ENCODE results near the gene TAPBP. TPM values are rescaled to one million over a fixed set of nuclear protein-coding genes. Genes with fewer than 3 reads are reported as not detected.

TAPBP gene
- total RNA-seq, 1 donor = 125 TPM

DNA sequence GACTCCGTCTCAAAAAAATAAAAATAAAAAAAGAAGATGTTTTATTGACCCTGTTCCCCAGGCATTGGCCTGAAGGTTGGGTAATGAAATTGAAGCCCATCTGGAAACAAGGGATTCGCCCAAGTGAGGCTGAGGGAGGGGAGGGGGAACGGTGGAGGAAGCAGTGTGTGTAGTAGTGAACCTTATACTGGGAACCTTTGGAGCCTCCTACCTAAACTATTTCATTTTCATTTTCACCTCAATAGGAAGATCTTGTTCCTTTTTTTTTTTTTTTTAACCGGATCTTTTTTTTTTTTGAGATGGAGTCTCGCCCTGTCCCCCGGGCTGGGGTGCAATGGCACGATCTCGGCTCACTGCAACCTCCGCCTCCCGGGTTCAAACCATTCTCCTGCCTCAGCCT is 16.9 kb upstream of the TAPBP start:
- TF ChIP-seq, protein P1, sequence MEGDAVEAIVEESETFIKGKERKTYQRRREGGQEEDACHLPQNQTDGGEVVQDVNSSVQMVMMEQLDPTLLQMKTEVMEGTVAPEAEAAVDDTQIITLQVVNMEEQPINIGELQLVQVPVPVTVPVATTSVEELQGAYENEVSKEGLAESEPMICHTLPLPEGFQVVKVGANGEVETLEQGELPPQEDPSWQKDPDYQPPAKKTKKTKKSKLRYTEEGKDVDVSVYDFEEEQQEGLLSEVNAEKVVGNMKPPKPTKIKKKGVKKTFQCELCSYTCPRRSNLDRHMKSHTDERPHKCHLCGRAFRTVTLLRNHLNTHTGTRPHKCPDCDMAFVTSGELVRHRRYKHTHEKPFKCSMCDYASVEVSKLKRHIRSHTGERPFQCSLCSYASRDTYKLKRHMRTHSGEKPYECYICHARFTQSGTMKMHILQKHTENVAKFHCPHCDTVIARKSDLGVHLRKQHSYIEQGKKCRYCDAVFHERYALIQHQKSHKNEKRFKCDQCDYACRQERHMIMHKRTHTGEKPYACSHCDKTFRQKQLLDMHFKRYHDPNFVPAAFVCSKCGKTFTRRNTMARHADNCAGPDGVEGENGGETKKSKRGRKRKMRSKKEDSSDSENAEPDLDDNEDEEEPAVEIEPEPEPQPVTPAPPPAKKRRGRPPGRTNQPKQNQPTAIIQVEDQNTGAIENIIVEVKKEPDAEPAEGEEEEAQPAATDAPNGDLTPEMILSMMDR (IDR thresholded peaks at IDR 0.05; ENCODE audit: insufficient read depth, low read depth, low read length) = no peak
- H3K4me3 ChIP-seq (ENCODE audit: low read depth, low read length) = no peak overlapping the region
- no peak for DNase-seq (ENCODE audit: low read depth)

DNA sequence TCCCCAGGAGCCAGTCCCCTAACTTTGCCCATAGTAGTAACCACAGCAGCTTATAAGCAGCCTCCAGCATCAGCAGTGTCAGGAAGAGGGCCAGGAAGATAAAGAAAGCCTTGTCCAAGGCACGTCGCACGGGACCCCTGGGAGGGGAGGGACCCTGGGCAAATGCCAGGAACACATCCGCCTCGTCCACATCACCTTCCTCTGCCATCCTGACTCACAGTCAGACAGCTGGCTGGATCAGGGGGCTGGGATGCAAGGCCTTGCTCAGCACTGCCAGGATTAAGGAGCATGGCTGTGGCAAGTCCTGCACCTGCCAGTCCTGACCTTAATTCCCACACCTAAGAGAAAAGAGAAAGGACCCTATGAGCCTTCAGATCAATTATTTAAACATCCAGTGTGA is 15.2 kb upstream of the TAPBP start:
- TF ChIP-seq, protein P1 (IDR thresholded peaks at IDR 0.05; ENCODE audit: insufficient read depth, low read depth, low read length) = no peak
- DNase-seq (ENCODE audit: low read depth) = no peak
- H3K4me3 ChIP-seq (ENCODE audit: low read depth, low read length) = no peak overlapping the region

DNA sequence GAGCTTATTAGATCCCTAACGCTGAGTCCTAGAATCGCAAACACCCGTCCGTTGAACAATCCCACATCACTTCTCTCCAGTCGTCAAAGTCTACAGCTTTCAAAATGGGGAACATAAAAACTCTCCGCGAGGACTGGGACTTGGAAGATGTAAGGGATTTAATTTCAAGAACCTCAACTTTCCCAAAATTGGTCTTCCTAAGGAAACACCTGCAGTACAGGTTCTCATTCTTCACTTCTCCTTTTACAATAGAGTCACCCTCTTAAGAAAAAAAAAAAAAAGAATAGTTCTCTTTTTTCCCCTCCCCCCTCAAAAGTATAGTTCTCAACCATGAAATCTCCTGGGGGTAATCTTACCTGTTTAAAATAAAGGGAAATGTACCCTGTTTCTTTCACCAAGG is 10.2 kb upstream of the TAPBP start:
- TF ChIP-seq, protein P1 (IDR thresholded peaks at IDR 0.05; ENCODE audit: insufficient read depth, low read depth, low read length) = no peak
- no peak overlapping the region for H3K4me3 ChIP-seq (ENCODE audit: low read depth, low read length)
- DNase-seq (ENCODE audit: low read depth) = no peak

DNA sequence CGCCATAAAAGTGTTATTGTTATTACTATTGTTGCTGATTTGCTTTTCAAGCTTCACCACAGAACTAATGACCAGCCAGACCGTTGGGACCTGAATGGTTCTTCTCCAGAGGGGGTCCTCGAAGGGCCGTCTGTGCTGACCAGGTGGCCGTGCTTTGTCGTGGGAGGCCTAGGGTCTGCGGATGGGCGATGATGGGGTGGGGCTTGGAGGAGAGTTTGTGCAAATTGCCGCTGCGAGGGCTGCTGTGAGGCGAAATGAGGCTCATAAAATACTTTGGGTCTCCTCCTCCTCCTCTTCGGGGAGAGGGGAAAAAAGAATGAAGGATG is 9.7 kb upstream of the TAPBP start:
- TF ChIP-seq, protein P1 (IDR thresholded peaks at IDR 0.05; ENCODE audit: insufficient read depth, low read depth, low read length) = no peak
- DNase-seq (ENCODE audit: low read depth) = no peak

DNA sequence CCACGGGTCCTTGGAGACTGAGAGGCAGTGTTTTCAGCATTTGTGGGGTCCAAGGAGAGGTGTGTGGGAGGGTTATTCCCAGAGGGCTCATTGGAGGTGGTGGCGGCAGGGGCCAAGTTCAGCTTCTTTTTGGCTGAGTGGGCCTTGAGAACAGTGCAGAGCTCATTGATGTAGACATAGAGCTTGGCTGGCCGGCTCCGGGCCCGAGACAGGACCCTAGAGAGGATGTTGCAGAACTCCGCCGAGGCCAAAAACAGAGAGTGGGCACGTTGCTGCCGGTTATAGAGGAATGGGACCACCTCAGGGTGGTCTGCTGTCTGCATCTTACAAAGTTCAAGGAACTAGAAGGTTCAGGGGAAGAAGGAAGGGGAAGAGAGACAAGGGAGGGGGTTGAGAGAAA is 7.3 kb upstream of the TAPBP start:
- TF ChIP-seq, protein P1 (IDR thresholded peaks at IDR 0.05; ENCODE audit: insufficient read depth, low read depth, low read length) = no peak
- peak overlapping the region; percentile 79 for H3K4me3 ChIP-seq (ENCODE audit: low read depth, low read length)
- DNase-seq (ENCODE audit: low read depth) = no peak

More for the DNA sequence above, 9.7 kb upstream of the TAPBP start:
- H3K4me3 ChIP-seq (ENCODE audit: low read depth, low read length) = peak overlapping the region; percentile 79

DNA sequence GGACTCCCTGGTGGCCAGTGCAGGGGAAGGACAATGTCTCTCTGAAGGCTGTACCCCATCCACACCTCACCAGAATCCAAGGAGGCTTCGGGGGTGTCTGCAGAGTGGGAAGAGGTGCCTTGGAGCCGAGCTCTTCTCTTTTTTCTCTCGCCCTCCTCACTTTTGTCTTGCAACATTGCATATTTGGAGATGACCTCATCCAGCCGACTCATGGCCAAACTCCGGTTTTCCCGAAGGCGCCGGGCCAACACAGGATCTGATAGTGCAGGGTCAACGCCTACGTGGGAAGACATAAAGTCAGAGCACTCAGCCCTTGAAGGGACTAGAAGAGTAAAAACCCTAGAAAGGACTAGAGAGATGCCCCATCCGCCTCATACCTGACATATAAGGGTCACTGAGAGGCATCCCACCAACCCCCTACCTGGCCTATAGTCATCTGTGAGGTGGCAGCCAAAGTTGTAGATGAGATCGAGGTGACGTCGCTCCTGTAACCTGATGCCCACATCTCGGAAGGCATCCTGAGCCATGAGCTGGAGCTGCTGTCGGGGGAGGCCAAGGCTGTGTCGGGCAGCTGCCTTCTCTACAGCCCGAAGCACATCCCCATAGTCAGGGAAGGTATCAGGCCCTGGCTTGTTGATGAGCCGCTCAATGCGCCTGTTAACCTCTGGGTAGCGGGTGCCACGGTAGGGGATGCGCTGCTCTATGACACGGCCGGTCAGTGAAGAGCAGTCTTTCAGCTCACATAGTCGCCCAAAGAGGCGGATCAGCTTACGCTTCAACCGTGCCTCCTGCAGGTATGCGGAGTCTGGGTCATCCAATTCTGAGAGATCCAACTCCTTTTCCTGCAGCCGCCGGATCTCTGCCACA is 6.7 kb upstream of the TAPBP start:
- H3K4me3 ChIP-seq (ENCODE audit: low read depth, low read length) = peak overlapping the region; percentile 28
- DNase-seq (ENCODE audit: low read depth) = peak; percentile 96
- TF ChIP-seq, protein P1 (IDR thresholded peaks at IDR 0.05; ENCODE audit: insufficient read depth, low read depth, low read length) = no peak

DNA sequence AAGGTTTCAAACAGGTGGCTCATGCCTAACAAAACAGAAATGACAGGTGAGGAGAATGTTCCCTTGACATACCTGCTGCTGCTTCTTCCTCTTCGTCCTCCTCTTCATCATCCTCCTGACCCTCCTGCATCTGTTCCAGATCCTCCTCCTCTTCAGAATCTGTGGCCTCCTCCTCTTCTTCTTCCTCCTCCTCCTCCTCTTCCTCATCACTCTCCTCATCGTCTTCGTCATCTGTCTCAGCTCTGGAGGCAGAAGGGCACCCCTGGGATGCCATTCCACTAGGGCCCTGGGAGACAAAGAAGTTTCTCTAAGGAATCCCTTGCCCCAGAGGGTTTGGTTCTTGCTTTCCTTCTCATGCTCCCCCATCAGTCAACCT is 6.0 kb upstream of the TAPBP start:
- peak overlapping the region; percentile 28 for H3K4me3 ChIP-seq (ENCODE audit: low read depth, low read length)
- TF ChIP-seq, protein P1 (IDR thresholded peaks at IDR 0.05; ENCODE audit: insufficient read depth, low read depth, low read length) = no peak
- no peak for DNase-seq (ENCODE audit: low read depth)

Measured in fibroblast of villous mesenchyme (primary cell).